GM19463 (cell line): ENCODE data around the gene MYL6B.
"Not testable (repeated sequence)": the region's sequence is repeated elsewhere in the genome, so short reads cannot be mapped to it uniquely, and the experiment has no call there.

Source experiments
- ATAC-seq: cut with Tn5 transposase; IDR thresholded peaks from one replicate; pipeline ENCODE4 v1.9.1; 2021; ENCODE audit warnings: mild to moderate bottlenecking, moderate library complexity; ENCODE audit not compliant: unreplicated experiment

The MYL6B gene

GRCh38 chr12:56163533-56164344, 11.4 kb downstream of the MYL6B start:
- no peak for ATAC-seq

- ATAC-seq: no peak
These were observed 11.9 kb downstream of the MYL6B start for GRCh38 chr12:56164345-56164729.

- no peak for ATAC-seq
These were observed 13.0 kb downstream of the MYL6B start for GRCh38 chr12:56165369-56165768.

GRCh38 chr12:56169229-56169759, 16.9 kb downstream of the MYL6B start:
- no peak for ATAC-seq

GRCh38 chr12:56172839-56173238, 20.5 kb downstream of the MYL6B start:
- no peak for ATAC-seq

GRCh38 chr12:56178347-56178746, 26.0 kb downstream of the MYL6B start:
- no peak for ATAC-seq

- ATAC-seq: no peak
These were observed 34.6 kb downstream of the MYL6B start for GRCh38 chr12:56186957-56187356.

- ATAC-seq: no peak
These were observed 35.9 kb downstream of the MYL6B start for GRCh38 chr12:56188131-56188777.

- no peak for ATAC-seq
These were observed 36.4 kb downstream of the MYL6B start for GRCh38 chr12:56188778-56189098.

- ATAC-seq: peak; percentile 74
These were observed 36.9 kb downstream of the MYL6B start, which contains the start of gene SMARCC2 for GRCh38 chr12:56189099-56189917. TSS of gene SMARCC2 (minus strand) at chr12:56189483. CDS start at chr12:56189461, 22 bp downstream.

GRCh38 chr12:56189918-56190694, 37.7 kb downstream of the MYL6B start:
- peak; percentile 24 for ATAC-seq

GRCh38 chr12:56190695-56191155, 38.3 kb downstream of the MYL6B start:
- ATAC-seq: no peak

GRCh38 chr12:56192582-56192981, 40.2 kb downstream of the MYL6B start:
- no peak for ATAC-seq

- ATAC-seq: no peak
These were observed 40.7 kb downstream of the MYL6B start for GRCh38 chr12:56193025-56193578.

GRCh38 chr12:56196818-56197550, 44.6 kb downstream of the MYL6B start:
- ATAC-seq: not testable (repeated sequence)

GRCh38 chr12:56197921-56198635, 45.7 kb downstream of the MYL6B start:
- ATAC-seq: no peak

GRCh38 chr12:56198836-56199235, 46.4 kb downstream of the MYL6B start:
- no peak for ATAC-seq

GRCh38 chr12:56202366-56202765, 50.0 kb downstream of the MYL6B start:
- no peak for ATAC-seq

GRCh38 chr12:56202838-56203237, 50.5 kb downstream of the MYL6B start:
- ATAC-seq: no peak
